Ishikawa (cell line): ENCODE data around the gene PTDSS2.
A peak's percentile ranks its signal among the peaks of the same experiment; 100 is the strongest.

Experiments
- CEBPB ChIP-seq: IDR thresholded peaks from 2 replicates; pipeline ENCODE4 v1.6.1; 2012
- CREB1 ChIP-seq: IDR thresholded peaks from 2 replicates; pipeline ENCODE4 v1.6.1; 2012; ENCODE audit warnings: low read depth
- EGR1 ChIP-seq: IDR thresholded peaks from 2 replicates; pipeline ENCODE4 v1.6.1; 2012
- EP300 ChIP-seq: IDR thresholded peaks from 2 replicates; pipeline ENCODE4 v1.6.1; 2012; ENCODE audit warnings: borderline replicate concordance
- FOXM1 ChIP-seq: IDR thresholded peaks from 2 replicates; pipeline ENCODE4 v1.6.1; 2012; ENCODE audit warnings: low read depth, borderline replicate concordance
- MAX ChIP-seq: IDR thresholded peaks from 2 replicates; pipeline ENCODE4 v1.6.1; 2012
- NFIC ChIP-seq: IDR thresholded peaks from 2 replicates; pipeline ENCODE4 v1.6.1; 2012
- RAD21 ChIP-seq: IDR thresholded peaks from 2 replicates; pipeline ENCODE4 v1.6.1; 2012; ENCODE audit warnings: low read depth
- REST ChIP-seq: IDR thresholded peaks from 2 replicates; pipeline ENCODE4 v1.6.1; 2012; ENCODE audit warnings: low read depth, mild to moderate bottlenecking
- TAF1 ChIP-seq: IDR thresholded peaks from 2 replicates; pipeline ENCODE4 v1.6.1; 2012; ENCODE audit warnings: low read depth, mild to moderate bottlenecking
- TCF12 ChIP-seq: IDR thresholded peaks from 2 replicates; pipeline ENCODE4 v1.6.1; 2012; ENCODE audit warnings: low read depth
- TEAD4 ChIP-seq: IDR thresholded peaks from 2 replicates; pipeline ENCODE4 v1.6.1; 2012
- USF1 ChIP-seq: IDR thresholded peaks from 2 replicates; pipeline ENCODE4 v1.6.1; 2012
- ZBTB7A ChIP-seq: IDR thresholded peaks from 2 replicates; pipeline ENCODE4 v1.6.1; 2012; ENCODE audit warnings: low read depth

Gene PTDSS2

GRCh38 chr11:537622-538430 lies 87.7 kb downstream of the PTDSS2 start:
- TF ChIP-seq RAD21 = no peak
- TF ChIP-seq ZBTB7A = 0 out of 2 replicates have a peak, but pooled peaks have one; percentile 52

GRCh38 chr11:538431-539051 lies 88.5 kb downstream of the PTDSS2 start:
- TF ChIP-seq MAX = no peak
- TF ChIP-seq CEBPB = no peak
- TF ChIP-seq TEAD4 = no peak
- TF ChIP-seq ZBTB7A = no peak
- TF ChIP-seq USF1 = no peak
- TF ChIP-seq NFIC = no peak
- TF ChIP-seq FOXM1 = no peak

GRCh38 chr11:539971-540481 lies 89.9 kb downstream of the PTDSS2 start:
- TF ChIP-seq REST (no peak), EGR1 (no peak), ZBTB7A (no peak), MAX (no peak), TEAD4 (no peak), CEBPB (no peak), CREB1 (no peak), USF1 (no peak), FOXM1 (no peak), TAF1 (no peak), NFIC (no peak), RAD21 (no peak), EP300 (no peak), TCF12 (no peak)
